Right ventricle myocardium inferior (tissue), 1 donor: ENCODE results near the gene HECTD4. TPM values are rescaled to one million over a fixed set of nuclear protein-coding genes. Genes with fewer than 3 reads are reported as not detected.

ENCODE experiments used
- ATAC-seq: fragments of 200-7000 bp; cut with Tn5 transposase; one replicate; pipeline ENCODE4 v1.9.1; 2020; ENCODE audit warnings: mild to moderate bottlenecking, moderate library complexity
- DNase-seq: peaks from one replicate; pipeline ENCODE4 v3.0.0; 2021; ENCODE audit errors: missing footprints
- intact Hi-C: fragments of 100-400 bp; cut with DNase I; formaldehyde crosslinking; loops from one replicate; pipeline ENCODE4 v1.11.0; 2022
- total RNA-seq: library from RNA; stranded (reverse); fragmentation: NEBNext Ultra II Directional; extraction: Animal tissue kit (Norgen Biotek cat#: 25700); gene quantifications from one replicate; pipeline ENCODE4 v1.2.1, GENCODE V29; 2021
- donor health status: DM: no; HTN: yes; CAD: no; lungs with severe emphysema.

HECTD4 gene
- total RNA-seq, 1 donor from 2014 or later: 22.6 TPM

DNA sequence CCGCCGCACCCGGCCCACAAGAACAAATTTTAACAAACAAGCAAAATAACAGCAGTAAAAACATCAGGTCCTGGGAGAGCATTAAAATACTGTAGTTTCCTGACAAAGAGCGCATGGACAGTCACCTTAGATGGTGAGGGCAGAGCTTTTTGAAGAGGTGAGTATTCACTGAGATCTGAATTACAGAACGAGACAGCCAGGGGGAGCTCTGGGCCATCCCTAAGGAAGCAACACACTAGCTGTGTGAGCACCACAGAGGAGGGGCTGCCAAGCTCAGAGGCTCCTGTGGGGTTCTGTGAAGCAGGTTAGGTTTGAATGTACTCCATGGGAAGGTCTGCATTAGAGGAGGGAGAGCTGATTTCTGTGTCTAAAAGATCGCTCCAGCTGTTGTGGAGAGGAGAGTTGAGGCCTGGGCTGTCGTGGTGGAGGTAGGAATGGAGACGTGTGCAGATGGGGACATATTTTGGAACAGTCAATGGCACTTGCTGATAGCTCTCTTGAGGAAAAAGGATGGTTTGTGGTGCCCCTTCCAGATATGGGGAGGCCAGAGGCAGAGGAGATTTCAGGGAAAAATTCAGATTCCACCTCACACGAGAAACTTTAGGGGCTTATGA lies 184.0 kb downstream of the HECTD4 start:
- no peak for DNase-seq
- peak; percentile 69 for ATAC-seq
- intact Hi-C loops: loop anchor here (1.0 kb wide), 1 partner anchor 190 kb away; no protein-coding TSS in a partner anchor

DNA sequence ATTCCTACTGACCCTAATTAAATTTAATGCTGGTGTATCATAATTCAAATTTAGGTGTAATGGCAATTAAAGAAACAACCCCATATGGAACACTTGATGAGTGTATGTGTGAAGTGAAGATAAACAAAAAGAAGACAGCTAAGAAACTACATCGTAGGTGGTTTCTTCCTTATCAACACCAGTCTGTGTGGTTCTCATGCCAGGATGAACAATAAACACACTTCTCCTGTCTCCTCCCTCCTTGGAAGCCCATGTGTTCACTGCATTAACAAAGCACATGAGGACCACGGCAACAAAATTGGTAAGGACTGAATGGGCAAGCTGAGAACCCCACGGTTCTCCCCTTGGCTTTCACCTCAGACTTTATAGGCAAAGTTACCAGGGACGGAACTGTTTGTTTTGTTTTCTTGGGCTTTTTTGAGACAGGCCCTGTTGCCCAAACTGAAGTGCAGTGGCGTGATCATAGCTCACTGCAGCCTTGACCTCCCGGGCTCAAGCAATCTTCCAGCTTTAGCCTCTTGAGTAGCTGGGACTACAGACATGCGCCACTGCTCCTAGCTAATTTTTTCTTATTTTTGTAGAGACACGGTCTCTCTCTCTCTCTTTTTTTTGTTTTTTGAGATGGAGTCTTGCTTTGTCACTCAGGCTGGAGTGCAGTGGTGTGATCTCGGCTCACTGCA lies 185.9 kb downstream of the HECTD4 start:
- ATAC-seq (no peak), DNase-seq (no peak)
- intact Hi-C loops: loop anchor here (2.0 kb wide), 1 partner anchor 68 kb away; no protein-coding TSS in a partner anchor

DNA sequence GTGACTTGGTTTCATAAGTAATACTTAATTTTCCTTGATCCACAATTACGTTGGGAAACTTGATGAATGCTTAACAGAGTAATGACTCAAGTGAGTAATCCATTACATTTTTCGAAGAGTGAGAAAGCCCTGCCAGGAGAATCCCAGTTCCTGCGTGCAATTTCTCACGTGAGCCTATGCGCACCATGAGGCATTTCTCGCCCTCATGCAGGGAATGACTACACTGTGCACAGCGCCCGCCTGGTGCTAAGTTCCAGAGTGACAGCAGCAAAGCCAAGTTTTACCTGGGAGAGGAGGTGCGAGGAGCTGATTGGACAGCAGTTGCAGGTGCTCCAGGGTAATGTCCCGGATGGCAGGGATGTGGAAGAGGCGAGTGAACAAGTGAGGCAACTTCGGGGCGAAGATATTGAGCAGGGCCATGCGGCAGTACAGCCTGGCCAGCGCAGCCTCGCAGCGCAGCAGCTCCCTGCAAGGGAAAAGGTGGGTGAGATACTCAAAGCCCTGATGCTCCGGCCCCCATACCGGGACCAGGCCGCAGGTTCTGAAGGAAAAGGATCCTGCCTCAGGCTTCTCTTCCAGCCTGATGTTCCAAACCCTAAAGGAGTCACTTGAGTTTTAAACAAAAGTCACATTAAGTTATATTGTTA lies 187.5 kb downstream of the HECTD4 start:
- no peak for DNase-seq
- no peak for ATAC-seq
- intact Hi-C loops: no loop called here

DNA sequence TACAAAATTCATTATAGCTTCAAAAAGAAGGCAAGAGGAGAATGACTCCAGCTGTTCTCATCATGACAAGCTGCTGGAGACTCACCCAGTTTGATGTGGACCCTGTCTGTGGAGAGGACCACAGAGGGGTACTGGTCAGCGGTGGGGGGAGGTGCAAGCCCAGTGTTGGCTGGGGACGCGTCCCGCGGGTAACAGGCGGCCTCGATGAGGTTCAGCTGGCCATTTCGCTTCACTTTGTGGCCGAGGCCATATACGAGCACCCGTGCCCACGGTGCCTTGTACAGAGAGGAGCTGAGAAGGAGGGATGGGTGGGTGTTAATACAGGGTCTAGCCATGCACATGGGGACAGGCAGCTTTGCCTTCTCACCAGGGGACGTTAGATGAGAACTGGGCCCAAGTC lies 189.8 kb downstream of the HECTD4 start:
- no peak for ATAC-seq
- intact Hi-C loops: no loop called here
- no peak for DNase-seq

DNA sequence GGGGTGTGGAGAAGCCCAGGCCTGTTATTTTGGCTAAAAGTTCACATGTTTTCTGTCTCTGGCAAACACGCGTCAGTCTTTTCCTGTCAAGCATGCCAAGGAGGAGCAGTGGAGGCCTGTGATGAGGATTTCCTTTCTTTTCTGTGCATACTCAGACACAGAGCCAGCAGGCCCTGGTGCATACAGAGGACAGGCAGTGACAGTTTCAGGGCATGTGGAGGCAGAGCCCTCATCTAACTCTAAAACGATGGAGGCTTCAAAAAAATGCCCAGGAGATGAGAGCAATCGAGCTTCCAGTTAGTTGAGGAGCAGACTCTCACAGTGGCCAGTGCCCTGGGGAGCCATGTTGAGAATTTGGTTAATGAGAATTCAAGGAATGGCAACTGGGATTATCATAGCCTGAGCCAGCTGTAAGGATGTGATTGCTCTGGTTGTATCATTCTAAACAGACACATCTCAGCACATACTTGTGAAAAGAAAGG lies 190.3 kb downstream of the HECTD4 start:
- ATAC-seq (peak; percentile 51), DNase-seq (no peak)
- intact Hi-C loops: no loop called here

DNA sequence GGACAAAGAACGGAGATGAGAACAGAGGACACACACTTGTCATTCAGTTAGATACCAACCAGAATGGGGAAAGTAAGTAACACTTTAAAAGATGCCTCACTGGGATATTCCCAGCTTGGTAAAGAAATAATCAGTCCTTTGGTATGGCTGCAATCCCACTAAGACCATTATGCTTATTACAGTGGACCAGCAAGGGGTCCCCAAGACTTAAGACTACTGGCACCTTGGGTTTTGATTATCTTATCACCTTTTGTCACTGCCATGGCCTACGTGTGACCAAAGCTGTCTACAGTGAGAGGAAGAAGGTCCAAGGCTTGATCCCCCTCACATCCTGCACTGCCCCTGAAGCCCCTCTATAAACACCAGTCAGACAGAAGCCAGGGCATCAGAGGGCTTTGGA lies 191.0 kb downstream of the HECTD4 start:
- ATAC-seq: no peak
- intact Hi-C loops: no loop called here
- no peak for DNase-seq

DNA sequence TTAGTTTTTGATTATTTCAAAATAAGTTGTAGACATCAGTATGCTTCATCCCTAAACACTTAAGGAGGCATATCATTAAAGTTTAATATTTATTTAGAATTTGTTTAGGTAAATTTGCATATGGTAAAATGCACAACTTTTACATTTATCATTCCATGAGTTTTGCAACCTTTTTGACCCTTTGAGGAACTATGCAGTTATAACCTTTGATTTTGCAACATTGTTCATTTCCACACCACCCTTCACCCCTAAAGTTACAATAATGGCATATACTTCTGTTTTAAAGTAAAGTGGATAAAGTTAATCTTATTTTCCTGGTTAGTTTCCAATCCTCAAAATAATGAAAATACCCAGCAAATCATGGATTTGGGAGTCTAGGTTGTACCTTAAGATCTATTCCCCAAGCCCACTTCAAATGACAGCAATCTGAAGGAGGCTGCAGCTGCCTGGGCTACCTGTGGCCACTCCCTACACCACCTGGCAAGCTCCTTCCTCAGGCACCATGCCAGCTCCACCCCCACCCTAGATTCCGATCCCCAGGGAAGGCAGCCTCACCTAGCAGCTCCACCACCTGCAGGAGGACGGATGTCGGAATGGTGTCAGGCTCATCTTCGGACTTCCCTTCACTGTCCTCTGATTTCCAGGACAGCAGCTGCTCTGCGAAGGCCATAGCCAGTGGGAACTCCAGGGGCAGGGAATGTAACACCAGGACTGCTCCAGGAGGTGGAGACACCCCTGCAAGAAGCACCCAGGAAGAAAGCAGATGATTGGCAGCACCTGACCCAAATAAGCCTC lies 191.8 kb downstream of the HECTD4 start:
- ATAC-seq (no peak), DNase-seq (no peak)
- intact Hi-C loops: no loop called here

DNA sequence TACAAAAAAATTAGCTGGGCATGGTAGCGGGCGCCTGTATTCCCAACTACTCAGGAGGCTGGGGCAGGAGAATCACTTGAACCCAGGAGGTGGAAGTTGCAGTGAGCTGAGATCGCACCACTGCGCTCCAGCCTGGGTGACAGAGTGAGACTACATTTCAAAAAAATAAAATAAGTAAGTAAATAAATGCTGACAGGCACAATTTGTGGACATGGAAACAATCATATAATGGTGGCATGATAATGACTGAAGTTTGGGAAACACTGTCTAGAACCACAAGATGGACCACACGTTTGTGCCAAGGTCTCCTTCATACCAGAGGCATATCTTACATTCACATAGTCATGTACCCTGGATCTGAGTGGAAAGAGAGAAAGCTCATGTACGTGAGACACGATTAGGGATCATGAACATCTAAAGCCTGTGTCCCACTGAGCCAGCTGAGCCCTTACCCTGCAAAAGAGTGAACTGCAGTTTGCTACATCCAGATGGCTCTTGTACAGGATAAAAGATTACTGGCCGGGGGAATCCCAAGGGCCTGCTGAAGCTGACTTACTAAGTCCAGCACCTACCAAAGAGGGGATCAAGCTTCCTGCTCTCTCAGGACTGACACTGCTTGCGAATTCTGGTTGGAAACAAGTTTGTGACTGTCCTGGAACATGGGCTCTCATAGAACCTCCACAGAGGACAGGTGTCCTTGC lies 194.0 kb downstream of the HECTD4 start:
- ATAC-seq (no peak), DNase-seq (no peak)
- intact Hi-C loops: no loop called here

DNA sequence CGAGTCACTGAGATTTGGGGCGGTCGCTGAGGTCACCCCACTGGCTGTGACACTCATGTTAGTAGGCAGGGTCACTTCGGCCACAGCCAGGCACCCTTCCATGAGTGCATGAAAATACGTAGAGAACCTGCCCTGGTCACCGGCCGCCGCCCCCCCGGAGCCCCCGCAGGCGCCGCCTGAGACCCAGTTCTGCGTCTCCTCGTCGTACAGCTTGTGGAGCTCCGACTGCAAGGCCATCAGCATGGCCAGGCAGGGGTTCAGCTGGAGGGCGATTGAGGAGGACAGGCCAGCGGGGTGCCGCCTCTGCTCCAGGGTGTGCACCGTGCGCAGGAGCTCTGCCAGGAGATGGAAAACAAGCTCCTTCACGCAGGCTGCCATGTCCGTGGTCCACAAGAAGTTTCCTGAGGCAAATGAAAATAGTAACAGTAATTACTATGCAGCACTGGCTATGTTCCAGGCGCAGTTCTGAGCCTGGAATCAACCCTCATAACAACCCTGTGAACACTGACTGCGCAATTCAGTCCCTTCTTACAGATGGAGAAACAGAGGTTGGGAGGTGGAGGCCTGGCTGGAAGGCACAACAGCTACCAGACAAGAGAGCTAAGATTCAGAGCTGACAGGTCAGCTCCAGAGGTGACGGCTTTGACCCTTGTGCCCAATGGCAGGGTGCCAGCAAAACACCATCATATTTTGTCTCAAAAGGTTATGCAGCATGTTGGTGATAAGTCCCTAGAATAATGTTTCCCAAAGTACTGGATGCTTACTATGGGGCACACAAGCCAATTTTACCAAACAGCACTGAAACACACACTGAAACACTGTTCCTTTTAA lies 196.9 kb downstream of the HECTD4 start:
- no peak for ATAC-seq

DNA sequence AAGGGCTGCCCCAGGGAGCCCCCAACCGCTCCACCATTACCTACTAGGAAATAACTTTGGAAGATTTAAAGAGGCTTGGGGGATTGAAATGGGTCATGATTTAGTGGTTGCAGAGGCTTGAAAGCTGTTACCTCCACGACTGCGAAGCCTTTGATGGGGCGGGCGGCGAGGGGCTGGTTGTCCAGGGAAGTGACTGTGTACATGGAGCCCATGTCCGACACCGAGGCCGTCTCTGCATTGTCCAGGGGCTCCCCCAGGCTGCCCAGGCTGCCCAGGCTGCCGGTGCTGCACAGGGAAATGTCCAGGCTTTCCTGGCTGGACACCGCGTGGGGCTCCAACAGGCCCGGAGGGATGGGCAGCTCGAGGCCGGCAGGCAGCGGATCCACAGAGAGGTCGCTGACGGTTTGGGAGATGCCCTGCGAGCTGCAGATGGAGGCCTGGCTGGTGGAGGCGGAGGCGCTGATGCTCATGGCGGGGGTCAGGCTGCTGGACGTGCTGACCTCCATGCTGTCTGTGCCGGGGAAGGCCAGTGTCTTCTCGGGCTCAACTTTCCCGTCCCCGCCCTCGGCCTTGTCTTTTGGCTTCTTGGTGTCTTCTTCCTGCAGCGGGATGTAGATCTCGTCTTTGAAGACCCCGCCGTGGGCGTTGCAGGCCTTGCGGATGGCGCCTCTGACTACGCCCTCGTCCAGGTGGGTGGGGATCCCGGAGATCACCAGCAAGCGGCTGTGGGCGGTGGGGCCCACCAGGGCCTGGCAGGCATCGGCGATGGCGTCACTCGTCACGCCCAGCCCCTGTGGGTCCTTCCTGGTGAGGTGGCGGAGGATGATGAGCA lies 198.0 kb downstream of the HECTD4 start:
- intact Hi-C loops: no loop called here
- no peak for ATAC-seq
- DNase-seq: no peak

More for the DNA sequence above, 196.9 kb downstream of the HECTD4 start:
- intact Hi-C loops: no loop called here
- DNase-seq: no peak

DNA sequence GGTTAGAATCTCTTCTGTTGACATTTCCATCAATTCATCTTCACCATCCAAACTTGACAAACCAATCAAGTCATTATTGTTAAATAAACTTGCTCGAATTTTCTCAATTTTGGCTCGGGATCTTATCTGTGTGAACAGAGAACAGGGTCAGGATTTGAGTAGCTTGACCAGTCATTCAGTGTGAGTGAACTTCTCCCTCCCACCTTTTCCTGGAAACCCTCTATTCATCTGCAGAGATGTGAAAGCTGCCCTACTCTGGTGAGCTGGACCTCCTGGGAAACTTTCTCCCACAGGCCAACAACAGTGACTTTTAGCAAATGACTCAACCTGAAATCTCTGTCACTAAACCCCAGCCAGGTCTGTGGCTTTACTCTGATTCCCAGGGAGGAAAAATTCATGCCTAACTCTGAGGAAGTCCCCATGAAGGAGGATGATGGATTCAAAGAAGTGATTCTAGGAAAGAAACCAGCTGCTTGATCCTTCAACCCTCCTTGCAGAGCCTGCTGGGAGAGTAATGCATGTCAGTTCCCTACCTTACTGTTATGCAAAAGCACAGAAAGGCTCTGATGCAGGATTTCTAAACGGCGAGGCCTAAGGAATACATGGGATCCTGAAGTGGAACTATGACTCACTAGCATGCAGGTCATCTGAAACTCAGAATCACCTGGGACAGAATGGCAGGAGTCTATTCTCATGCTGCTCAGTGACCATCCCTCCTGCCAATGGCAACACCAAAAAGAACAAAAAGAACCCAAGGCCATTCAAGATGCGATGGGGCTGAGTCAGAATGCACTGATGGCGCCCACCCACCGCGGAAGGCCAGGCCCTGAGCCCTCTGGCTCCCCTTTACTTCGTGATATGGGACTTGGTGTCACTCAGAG lies 198.8 kb downstream of the HECTD4 start:
- DNase-seq (no peak), ATAC-seq (no peak)
- intact Hi-C loops: no loop called here

DNA sequence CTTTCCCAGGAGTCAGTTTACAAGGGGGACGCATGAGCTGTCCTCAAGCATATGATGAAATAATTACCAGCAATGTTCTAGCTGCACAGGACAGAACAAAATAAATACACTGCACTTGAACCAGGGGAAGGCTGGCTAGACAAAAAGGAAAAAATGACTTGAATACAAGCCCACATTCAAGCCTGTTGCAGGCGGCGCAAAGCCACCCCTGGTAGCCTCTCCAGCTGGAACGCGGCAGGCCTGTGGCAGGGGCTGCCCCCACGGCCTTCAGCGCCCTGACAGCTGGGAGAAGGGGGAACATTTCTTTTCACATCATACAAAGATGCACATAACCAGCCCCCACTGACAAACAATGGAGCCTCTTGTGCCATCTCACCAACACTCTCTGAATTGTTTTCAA lies 199.7 kb downstream of the HECTD4 start:
- DNase-seq (no peak), ATAC-seq (no peak)
- intact Hi-C loops: no loop called here

DNA sequence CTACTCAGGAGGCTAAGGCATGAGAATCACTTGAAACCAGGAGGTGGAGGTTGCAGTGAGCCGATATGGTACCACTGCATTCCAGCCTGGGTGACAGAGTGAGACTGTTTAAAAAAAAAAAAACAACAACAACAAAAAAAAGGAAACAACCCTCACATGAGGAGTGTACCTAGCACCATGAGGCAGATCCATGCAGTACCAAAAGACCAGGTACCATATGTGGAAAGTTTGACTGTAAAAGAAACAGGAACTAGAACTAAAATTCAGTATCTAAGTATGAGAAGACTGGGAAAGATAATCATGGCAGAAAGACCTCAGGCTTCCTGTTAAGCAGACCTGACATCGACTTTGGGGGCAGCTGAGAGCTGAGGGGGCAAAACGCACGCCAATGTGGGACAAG lies 201.8 kb downstream of the HECTD4 start:
- DNase-seq: no peak
- intact Hi-C loops: no loop called here
- no peak for ATAC-seq

DNA sequence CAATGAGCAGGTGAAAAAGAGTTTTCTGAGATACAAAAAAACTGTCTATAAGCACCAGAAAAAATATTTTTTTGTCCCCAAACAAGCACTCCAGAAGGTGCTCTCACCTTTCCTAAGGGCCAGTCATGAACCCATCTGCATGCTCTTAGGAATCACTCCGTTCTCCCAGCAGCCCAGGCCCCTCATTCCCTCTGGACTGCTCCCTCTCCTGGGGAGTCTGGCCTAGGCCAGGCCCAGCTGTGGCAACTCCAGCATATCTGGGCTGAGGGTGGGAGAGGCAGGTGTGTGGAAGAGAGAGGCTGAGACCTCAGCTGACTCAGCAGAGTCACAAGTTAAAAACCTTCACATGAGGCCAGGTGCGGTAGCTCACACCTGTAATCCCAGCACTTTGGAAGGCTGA lies 202.3 kb downstream of the HECTD4 start:
- ATAC-seq (no peak), DNase-seq (no peak)
- intact Hi-C loops: no loop called here

DNA sequence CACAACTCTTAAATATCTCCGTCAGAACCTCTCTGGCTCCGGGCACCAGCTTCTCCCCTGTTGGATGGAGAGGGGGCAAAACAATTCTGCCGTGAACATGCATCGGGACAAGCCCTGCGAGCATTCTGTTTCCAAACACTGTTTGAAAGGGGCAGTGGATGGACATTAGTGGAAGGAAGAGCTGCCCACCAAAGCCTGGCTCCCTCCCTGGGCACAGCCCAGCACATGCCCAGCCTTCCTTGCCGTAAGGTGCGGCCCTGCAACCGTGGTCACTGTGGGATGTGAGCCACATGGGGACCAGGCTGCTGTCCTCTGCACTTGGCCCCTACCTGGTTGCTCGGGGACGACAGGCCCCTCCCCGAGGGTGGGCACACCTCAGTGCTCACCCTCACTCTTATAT lies 202.9 kb downstream of the HECTD4 start:
- intact Hi-C loops: no loop called here
- DNase-seq (no peak), ATAC-seq (no peak)

DNA sequence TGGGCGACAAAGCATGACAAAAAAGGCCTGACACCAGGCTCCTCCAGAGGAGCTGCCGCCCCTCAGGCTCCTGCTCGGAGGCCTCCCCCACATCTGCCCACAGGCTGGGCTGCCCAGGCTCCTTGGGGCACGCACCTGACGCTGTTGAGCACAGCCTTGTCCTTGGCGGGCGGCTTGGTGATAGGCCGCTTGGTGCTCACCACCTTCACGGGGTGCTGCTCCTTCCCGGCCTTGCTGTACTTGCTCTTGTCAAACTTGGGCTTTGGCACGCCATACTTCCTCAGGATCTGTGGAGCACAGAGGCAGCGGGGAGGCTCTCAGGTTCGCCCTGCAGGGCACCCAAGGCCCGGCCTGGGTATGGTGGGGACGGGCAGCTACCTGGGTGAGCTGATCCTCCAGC lies 203.4 kb downstream of the HECTD4 start:
- DNase-seq: no peak
- ATAC-seq: no peak
- intact Hi-C loops: no loop called here
